ENCODE measurements around the gene SAMD11. TPM values are rescaled to one million over a fixed set of nuclear protein-coding genes. Genes with fewer than 3 reads are reported as not detected.

Gene SAMD11
- total RNA-seq, 2 experiments from 2014 or later: 0.06 TPM; not detected in 1

- no peaks in the 10 kb centered on the region for H3K79me2 ChIP-seq (ENCODE audit: insufficient read depth, low read depth, low read length)
- no peak for DNase-seq (ENCODE audit: low spot score)
- no peak overlapping the region for H3K27ac ChIP-seq (ENCODE audit: low read depth, low read length, poor library complexity, severe bottlenecking)
- ChIA-PET POLR2A (no interaction called here), CTCF (ENCODE audit: unreplicated experiment) (no interaction called here)
- peaks cover 15% of the 10 kb centered on the region for H3K4me1 ChIP-seq (ENCODE audit: insufficient read depth, low read length, poor library complexity, severe bottlenecking)
- no TSS peak for BruUV-seq (replicated peaks)
- intact Hi-C loops (cut with micrococcal nuclease; ENCODE audit: unreplicated experiment): no loop called here
- no peak overlapping the region for H3K4me3 ChIP-seq (ENCODE audit: low read depth, low read length, poor library complexity, severe bottlenecking)
- H3K4me2 ChIP-seq (ENCODE audit: low read length): no peak overlapping the region
- H2AFZ ChIP-seq (ENCODE audit: low read length): no peak overlapping the region
- no peaks in the 10 kb centered on the region for H3K36me3 ChIP-seq (ENCODE audit: insufficient read depth, low read length)
- no peaks in the 10 kb centered on the region for H3K9me2 ChIP-seq (ENCODE audit: insufficient read depth, low read length)
- no peaks in the 10 kb centered on the region for H3K9me3 ChIP-seq (ENCODE audit: low read length)
- no peaks in the 10 kb centered on the region for H4K20me1 ChIP-seq (ENCODE audit: insufficient read depth, low read length)
- TF ChIP-seq CTCF (conservative IDR thresholded peaks at IDR 0.05; ENCODE audit: low read length) (no peak), EZH2phosphoT487 (IDR thresholded peaks at IDR 0.05; ENCODE audit: borderline replicate concordance, low read depth, low read length) (no peak)
Measured at GRCh38 chr1:916173-917075, 7.3 kb upstream of the SAMD11 start.

DNA sequence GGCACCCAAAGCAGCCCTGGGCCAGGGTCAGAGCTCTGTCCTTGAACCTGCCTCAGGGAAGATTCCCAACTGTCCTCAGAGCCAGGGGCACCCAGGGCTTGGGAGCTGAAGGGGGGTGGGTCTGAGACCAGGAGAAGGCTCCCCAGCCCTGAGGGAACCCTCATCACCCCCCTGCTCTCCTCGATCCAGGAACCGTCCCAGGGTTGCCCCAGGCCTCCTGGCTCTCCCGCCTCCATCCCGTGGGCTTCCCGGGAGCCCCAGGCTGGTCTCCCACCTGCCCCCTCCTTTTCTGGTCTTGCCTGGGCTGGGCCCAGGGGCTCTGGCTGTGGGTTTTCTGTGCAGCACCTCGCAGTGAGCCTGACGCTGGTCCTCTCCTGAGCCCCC, 6.7 kb upstream of the SAMD11 start:
- TF ChIP-seq EZH2phosphoT487 (IDR thresholded peaks at IDR 0.05; ENCODE audit: borderline replicate concordance, low read depth, low read length) (no peak), CTCF (conservative IDR thresholded peaks at IDR 0.05; ENCODE audit: low read length) (no peak)
- Histone ChIP-seq H4K20me1 (ENCODE audit: insufficient read depth, low read length) (no peaks in the 10 kb centered on the region), H3K9me2 (ENCODE audit: insufficient read depth, low read length) (no peaks in the 10 kb centered on the region), H3K36me3 (ENCODE audit: insufficient read depth, low read length) (no peaks in the 10 kb centered on the region), H3K9me3 (ENCODE audit: low read length) (no peaks in the 10 kb centered on the region), H2AFZ (ENCODE audit: low read length) (no peak overlapping the region), H3K4me1 (ENCODE audit: insufficient read depth, low read length, poor library complexity, severe bottlenecking) (peaks cover 18% of the 10 kb centered on the region), H3K4me3 (ENCODE audit: low read depth, low read length, poor library complexity, severe bottlenecking) (no peak overlapping the region), H3K27ac (ENCODE audit: low read depth, low read length, poor library complexity, severe bottlenecking) (no peak overlapping the region), H3K4me2 (ENCODE audit: low read length) (no peak overlapping the region), H3K79me2 (ENCODE audit: insufficient read depth, low read depth, low read length) (no peaks in the 10 kb centered on the region)
- intact Hi-C loops (cut with micrococcal nuclease; ENCODE audit: unreplicated experiment): no loop called here
- BruUV-seq (replicated peaks): no TSS peak
- no peak for DNase-seq (ENCODE audit: low spot score)
- POLR2A ChIA-PET: no interaction called here
- CTCF ChIA-PET (ENCODE audit: unreplicated experiment): no interaction called here

GRCh38 chr1:917466-918091, 6.1 kb upstream of the SAMD11 start:
- intact Hi-C loops (cut with micrococcal nuclease; ENCODE audit: unreplicated experiment): no loop called here
- TF ChIP-seq CTCF (conservative IDR thresholded peaks at IDR 0.05; ENCODE audit: low read length) (no peak), EZH2phosphoT487 (IDR thresholded peaks at IDR 0.05; ENCODE audit: borderline replicate concordance, low read depth, low read length) (no peak)
- H2AFZ ChIP-seq (ENCODE audit: low read length): no peak overlapping the region
- BruUV-seq (replicated peaks): no TSS peak
- no peaks in the 10 kb centered on the region for H4K20me1 ChIP-seq (ENCODE audit: insufficient read depth, low read length)
- H3K79me2 ChIP-seq (ENCODE audit: insufficient read depth, low read depth, low read length): no peaks in the 10 kb centered on the region
- CTCF ChIA-PET (ENCODE audit: unreplicated experiment): no interaction called here
- no peak overlapping the region for H3K4me2 ChIP-seq (ENCODE audit: low read length)
- H3K36me3 ChIP-seq (ENCODE audit: insufficient read depth, low read length): no peaks in the 10 kb centered on the region
- no peaks in the 10 kb centered on the region for H3K9me2 ChIP-seq (ENCODE audit: insufficient read depth, low read length)
- peaks cover 18% of the 10 kb centered on the region for H3K4me1 ChIP-seq (ENCODE audit: insufficient read depth, low read length, poor library complexity, severe bottlenecking)
- no peaks in the 10 kb centered on the region for H3K9me3 ChIP-seq (ENCODE audit: low read length)
- DNase-seq (ENCODE audit: low spot score): no peak
- POLR2A ChIA-PET: no interaction called here
- no peak overlapping the region for H3K27ac ChIP-seq (ENCODE audit: low read depth, low read length, poor library complexity, severe bottlenecking)
- no peak overlapping the region for H3K4me3 ChIP-seq (ENCODE audit: low read depth, low read length, poor library complexity, severe bottlenecking)

All from OCI-LY7 (cell line).